Activated B cell treated with CpG ODN at 0.5 μM for 24 hours (primary cell): ENCODE measurements around the gene PLEKHJ1. TPM values are rescaled to one million over a fixed set of nuclear protein-coding genes. Genes with fewer than 3 reads are reported as not detected.

ENCODE experiments used
- ATAC-seq: fragments of 200-7000 bp; cut with Tn5 transposase; one replicate; pipeline ENCODE4 v1.10.0; 2021; ENCODE audit warnings: low read depth, mild to moderate bottlenecking, moderate library complexity
- CTCF ChIA-PET: fragments of 350-600 bp; sonication (Branson Sonifier 250); formaldehyde crosslinking; loops from one replicate; lab custom pipeline; 2021; ENCODE audit warnings: antibody characterized with exemption; lab: Charles Lee
- POLR2A ChIA-PET: fragments of 350-600 bp; sonication (Branson Sonifier 250); formaldehyde crosslinking; loops from one replicate; lab custom pipeline; 2021; ENCODE audit warnings: antibody characterized with exemption; lab: Charles Lee
- DNase-seq: peaks from one replicate; pipeline ENCODE4 v3.0.0; 2022
- H3K27ac Mint-ChIP-seq: one replicate; pipeline ENCODE4 v1.8.0; 2020; ENCODE audit warnings: mixed read lengths
- H3K27me3 Mint-ChIP-seq: one replicate; pipeline ENCODE4 v1.8.0; 2021; ENCODE audit warnings: mixed read lengths
- H3K36me3 Mint-ChIP-seq: one replicate; pipeline ENCODE4 v1.8.0; 2021; ENCODE audit warnings: low read depth, mixed read lengths
- H3K4me1 Mint-ChIP-seq: one replicate; pipeline ENCODE4 v1.8.0; 2021; ENCODE audit warnings: mixed read lengths
- H3K4me3 Mint-ChIP-seq: one replicate; pipeline ENCODE4 v1.8.0; 2020; ENCODE audit warnings: mild to moderate bottlenecking, mixed read lengths
- H3K9me3 Mint-ChIP-seq: one replicate; pipeline ENCODE4 v1.8.0; 2020; ENCODE audit warnings: mixed read lengths
- intact Hi-C: fragments of 100-400 bp; cut with micrococcal nuclease; formaldehyde crosslinking; loops from one replicate; pipeline ENCODE4 v1.15.1; 2024
- total RNA-seq: library from RNA; stranded (reverse); gene quantifications from 2 replicates; pipeline ENCODE4 v1.2.3, GENCODE V29; 2022
- TF ChIP-seq, protein P1 (sequence below): fragments of 200-600 bp; IDR thresholded peaks from one replicate; pipeline ENCODE4 v1.8.0; 2022; ENCODE audit warnings: antibody characterized with exemption, mild to moderate bottlenecking

Gene PLEKHJ1
- total RNA-seq, 1 donor from 2014 or later: 74.9 TPM

DNA sequence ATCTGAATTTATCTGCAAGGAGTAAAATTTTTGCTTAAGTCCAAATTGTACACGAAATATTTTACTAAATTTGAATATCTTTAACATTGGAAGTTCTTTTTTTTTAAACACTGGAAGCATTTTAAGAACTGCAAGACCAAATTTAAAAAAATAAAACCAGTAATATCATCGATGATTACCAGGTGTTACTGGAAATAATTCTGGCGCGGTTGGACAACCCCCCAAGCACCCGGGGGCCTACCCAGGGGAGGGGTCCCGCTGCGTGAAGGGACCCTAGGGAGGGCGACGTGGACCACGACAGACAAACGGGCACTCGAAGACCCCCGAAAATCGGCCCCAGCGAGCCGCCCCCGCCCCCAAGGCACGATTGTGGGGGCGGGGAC is 32.7 kb upstream of the PLEKHJ1 start:
- H3K27me3 Mint-ChIP-seq: no peaks in the 10 kb centered on the region
- CTCF ChIA-PET: no interaction called here
- intact Hi-C loops: loop anchor here (1.0 kb wide), 3 partner anchors 11 to 406 kb away; partner anchors contain the start of genes KLF16, PLEKHJ1 and SF3A2
- peak overlapping the region; percentile 91 for H3K27ac Mint-ChIP-seq
- H3K4me1 Mint-ChIP-seq: peaks cover 59% of the 10 kb centered on the region
- H3K4me3 Mint-ChIP-seq: peak overlapping the region; percentile 92
- POLR2A ChIA-PET: interaction anchor here (0.7 to 7.8 kb wide), 6 partner anchors 9 to 352 kb away, joined by 3 to 131 read pairs (median 56); partner anchors contain the start of genes AMH, JSRP1, PLEKHJ1 and SF3A2
- DNase-seq (no peak), ATAC-seq (no peak)
- H3K9me3 Mint-ChIP-seq: no peaks in the 10 kb centered on the region
- H3K36me3 Mint-ChIP-seq: peaks cover 28% of the 10 kb centered on the region
- TF ChIP-seq, protein P1, sequence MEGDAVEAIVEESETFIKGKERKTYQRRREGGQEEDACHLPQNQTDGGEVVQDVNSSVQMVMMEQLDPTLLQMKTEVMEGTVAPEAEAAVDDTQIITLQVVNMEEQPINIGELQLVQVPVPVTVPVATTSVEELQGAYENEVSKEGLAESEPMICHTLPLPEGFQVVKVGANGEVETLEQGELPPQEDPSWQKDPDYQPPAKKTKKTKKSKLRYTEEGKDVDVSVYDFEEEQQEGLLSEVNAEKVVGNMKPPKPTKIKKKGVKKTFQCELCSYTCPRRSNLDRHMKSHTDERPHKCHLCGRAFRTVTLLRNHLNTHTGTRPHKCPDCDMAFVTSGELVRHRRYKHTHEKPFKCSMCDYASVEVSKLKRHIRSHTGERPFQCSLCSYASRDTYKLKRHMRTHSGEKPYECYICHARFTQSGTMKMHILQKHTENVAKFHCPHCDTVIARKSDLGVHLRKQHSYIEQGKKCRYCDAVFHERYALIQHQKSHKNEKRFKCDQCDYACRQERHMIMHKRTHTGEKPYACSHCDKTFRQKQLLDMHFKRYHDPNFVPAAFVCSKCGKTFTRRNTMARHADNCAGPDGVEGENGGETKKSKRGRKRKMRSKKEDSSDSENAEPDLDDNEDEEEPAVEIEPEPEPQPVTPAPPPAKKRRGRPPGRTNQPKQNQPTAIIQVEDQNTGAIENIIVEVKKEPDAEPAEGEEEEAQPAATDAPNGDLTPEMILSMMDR: no peak

DNA sequence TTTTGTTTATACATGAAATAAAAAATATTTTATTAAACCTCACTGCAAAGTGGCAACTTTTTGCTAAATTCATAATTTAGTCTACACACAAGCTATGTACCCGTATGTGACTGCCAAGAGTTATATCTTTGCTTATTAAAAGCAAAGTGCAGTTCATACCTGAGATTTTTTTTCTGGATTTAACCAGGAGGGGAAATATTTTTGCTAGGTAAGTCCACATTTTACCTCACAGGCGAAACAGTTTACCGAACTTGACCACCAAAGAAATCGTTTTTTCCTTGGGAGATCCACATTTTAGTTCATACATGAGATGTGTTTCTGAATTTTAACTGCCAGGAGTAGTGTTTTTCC is 32.3 kb upstream of the PLEKHJ1 start:
- H3K9me3 Mint-ChIP-seq: no peaks in the 10 kb centered on the region
- CTCF ChIA-PET: no interaction called here
- peaks cover 59% of the 10 kb centered on the region for H3K4me1 Mint-ChIP-seq
- TF ChIP-seq, protein P1: no peak
- POLR2A ChIA-PET: interaction anchor here (0.6 to 7.8 kb wide), 4 partner anchors 8 to 291 kb away, joined by 3 to 131 read pairs (median 50); partner anchors contain the start of genes AMH and JSRP1
- peaks cover 25% of the 10 kb centered on the region for H3K36me3 Mint-ChIP-seq
- ATAC-seq (no peak), DNase-seq (no peak)
- H3K27me3 Mint-ChIP-seq: no peaks in the 10 kb centered on the region
- intact Hi-C loops: no loop called here
- peak overlapping the region; percentile 37 for H3K27ac Mint-ChIP-seq
- peak overlapping the region; percentile 92 for H3K4me3 Mint-ChIP-seq

DNA sequence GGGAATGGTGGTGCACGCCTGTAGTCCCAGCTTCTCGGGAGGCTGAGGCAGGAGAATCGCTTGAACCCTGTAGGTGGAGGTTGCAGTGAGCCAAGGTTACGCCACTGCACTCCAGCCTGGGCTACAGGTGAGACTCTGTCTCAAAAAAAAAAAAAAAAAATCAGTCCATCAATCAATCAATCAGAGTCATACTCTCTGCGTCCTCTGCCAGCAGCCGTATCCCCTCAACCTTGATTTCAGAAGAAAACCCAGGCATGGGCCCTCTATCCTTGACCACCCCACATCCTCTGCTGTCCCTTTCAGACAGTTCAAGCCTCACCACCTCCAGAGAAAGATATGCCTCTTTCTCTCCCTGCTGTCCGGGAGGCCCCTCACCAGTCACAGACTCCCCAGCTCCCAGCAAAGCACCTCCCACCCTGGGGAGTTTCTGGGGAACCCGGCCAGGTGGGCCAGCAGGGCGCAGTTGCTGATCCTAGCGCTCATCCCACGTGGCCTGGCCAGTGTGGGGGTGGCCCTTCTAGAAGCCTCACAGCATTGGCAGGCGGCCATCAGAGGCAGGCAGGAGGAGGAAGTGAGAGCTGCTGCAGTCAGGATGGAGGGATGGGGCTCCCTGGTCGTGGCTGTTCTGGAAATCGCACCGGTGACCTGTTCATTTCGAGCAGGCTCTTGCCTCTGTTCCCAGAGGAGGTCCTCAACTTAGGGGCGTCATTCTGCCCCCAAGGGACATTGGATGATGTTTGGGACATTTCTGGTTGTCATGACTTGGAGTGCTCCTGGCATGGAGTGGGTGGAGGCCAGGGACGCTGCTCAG is 30.3 kb upstream of the PLEKHJ1 start:
- ATAC-seq (peak; percentile 14), DNase-seq (peak; percentile 58)
- peak overlapping the region; percentile 88 for H3K27ac Mint-ChIP-seq
- peaks cover 46% of the 10 kb centered on the region for H3K4me1 Mint-ChIP-seq
- H3K4me3 Mint-ChIP-seq: peak overlapping the region; percentile 60
- peaks cover 9% of the 10 kb centered on the region for H3K36me3 Mint-ChIP-seq
- H3K9me3 Mint-ChIP-seq: no peaks in the 10 kb centered on the region
- CTCF ChIA-PET: interaction anchor here (1.2 kb wide), 1 partner anchor 13 kb away, joined by 3 read pairs; no protein-coding TSS in a partner anchor
- TF ChIP-seq, protein P1: no peak
- H3K27me3 Mint-ChIP-seq: no peaks in the 10 kb centered on the region
- POLR2A ChIA-PET: interaction anchor here (0.6 to 1.4 kb wide), 7 partner anchors 8 to 358 kb away, joined by 3 to 10 read pairs (median 5); partner anchors contain the start of genes GADD45B and TIMM13
- intact Hi-C loops: no loop called here

DNA sequence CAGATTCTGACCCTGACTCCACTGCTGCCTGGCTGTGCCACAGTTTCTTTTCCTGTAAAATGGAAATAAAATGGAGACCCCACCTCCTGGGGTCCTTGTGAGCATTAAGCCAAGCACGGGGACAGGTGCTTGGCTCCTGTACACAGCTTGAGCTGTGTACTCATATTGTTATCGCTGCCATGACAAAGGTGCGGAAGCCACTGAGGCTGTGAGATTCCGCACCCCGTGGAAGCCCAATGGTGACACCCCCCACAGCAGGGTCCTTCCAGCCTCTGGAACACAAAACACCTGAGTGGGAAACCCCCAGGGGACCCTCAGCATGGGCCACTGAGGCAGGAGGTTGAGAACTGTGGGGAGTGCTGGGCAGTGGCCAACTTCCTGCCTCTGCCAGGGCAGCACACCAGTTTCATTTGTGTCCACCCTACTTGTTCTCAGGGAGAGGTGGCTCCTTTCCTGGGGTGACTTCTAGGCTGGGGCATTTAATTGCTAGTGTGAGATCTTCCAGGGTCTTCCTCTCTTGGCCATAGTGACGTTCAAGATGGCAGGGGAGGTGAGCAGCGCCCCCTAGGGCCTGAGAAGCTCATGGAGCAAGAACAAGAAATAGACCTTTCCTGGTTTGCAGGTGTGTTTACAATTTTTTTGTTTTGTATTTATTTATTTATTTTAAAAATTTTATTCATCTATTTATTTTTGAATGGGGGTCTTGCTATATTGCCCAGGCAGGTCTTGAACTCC is 25.5 kb upstream of the PLEKHJ1 start:
- POLR2A ChIA-PET: interaction anchor here (0.7 to 5.9 kb wide), 5 partner anchors 9 to 332 kb away, joined by 3 to 131 read pairs (median 4); no protein-coding TSS in a partner anchor
- CTCF ChIA-PET: interaction anchor here (0.9 to 1.0 kb wide), 3 partner anchors 13 to 90 kb away, joined by 3 to 5 read pairs (median 4); no protein-coding TSS in a partner anchor
- intact Hi-C loops: no loop called here
- no peak overlapping the region for H3K27ac Mint-ChIP-seq
- peaks cover 68% of the 10 kb centered on the region for H3K4me1 Mint-ChIP-seq
- no peak overlapping the region for H3K4me3 Mint-ChIP-seq
- no peak for DNase-seq
- H3K9me3 Mint-ChIP-seq: no peaks in the 10 kb centered on the region
- ATAC-seq: no peak
- no peaks in the 10 kb centered on the region for H3K27me3 Mint-ChIP-seq
- TF ChIP-seq, protein P1: no peak
- no peaks in the 10 kb centered on the region for H3K36me3 Mint-ChIP-seq
